Measurements from ENCODE around the gene EIF2B5. TPM values are rescaled to one million over a fixed set of nuclear protein-coding genes. Genes with fewer than 3 reads are reported as not detected.

The EIF2B5 gene
- polyA plus RNA-seq, 3 donors = 48.6 to 56.2 (median 49.6) TPM

DNA sequence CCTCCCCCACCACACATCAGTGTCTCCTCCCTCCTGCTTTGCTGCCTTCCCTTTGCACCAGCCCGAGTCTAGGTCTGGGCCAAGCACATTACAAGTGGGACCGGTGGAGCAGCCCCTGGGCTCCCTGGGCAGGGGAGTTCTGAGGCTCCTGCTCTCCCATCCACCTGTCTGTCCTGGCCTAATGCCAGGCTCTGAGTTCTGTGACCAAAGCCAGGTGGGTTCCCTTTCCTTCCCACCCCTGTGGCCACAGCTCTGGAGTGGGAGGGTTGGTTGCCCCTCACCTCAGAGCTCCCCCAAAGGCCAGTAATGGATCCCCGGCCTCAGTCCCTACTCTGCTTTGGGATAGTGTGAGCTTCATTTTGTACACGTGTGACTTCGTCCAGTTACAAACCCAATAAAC, 48.5 kb downstream of the EIF2B5 start:
- DNase-seq (ENCODE audit: extremely low read depth in 1 of 11, low read depth in 9 of 11, low spot score in 4 of 11) = no peak

GRCh38 chr3:184184546-184185230, 49.5 kb downstream of the EIF2B5 start:
- no peak for DNase-seq (ENCODE audit: extremely low read depth in 1 of 11, low read depth in 9 of 11, low spot score in 4 of 11)

DNA sequence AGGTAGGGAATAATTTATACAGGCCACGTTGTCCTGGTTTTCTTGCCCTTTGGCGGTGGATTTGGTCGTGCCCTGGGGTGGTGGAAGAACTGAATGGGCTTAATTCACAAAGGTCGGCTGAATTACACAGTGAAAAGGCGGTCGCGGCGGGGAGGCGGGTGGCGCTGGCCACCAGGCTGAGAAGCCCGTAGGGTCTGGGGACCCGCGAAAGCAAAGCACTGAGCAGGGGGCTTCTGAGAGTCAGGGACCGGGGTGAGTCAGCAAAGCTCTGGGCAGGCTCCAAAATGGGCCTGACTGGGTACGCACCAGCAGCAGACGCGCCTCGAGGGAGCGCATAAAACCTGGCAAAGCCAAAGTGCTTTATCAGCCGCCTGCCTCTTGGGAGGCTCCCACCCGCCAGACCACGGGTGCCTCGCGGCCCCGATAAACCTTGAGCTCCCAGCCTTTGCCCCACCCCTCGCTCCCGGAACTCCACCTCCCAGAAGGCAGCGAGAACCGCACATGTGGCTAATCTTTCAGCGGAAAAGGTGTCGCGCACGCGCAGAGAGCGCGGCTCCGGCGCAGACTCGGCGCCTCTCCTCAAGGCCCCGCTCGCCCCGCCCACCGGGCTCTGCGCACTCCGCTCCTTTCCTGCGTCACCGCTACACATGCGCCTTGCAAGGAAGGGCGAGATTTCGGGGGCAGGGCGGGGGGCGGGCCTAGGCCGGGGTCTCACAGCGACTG, 50.5 kb downstream of the EIF2B5 start:
- peak; percentile 98 to 100 (median 99) for DNase-seq (ENCODE audit: extremely low read depth in 1 of 11, low read depth in 9 of 11, low spot score in 4 of 11)

DNA sequence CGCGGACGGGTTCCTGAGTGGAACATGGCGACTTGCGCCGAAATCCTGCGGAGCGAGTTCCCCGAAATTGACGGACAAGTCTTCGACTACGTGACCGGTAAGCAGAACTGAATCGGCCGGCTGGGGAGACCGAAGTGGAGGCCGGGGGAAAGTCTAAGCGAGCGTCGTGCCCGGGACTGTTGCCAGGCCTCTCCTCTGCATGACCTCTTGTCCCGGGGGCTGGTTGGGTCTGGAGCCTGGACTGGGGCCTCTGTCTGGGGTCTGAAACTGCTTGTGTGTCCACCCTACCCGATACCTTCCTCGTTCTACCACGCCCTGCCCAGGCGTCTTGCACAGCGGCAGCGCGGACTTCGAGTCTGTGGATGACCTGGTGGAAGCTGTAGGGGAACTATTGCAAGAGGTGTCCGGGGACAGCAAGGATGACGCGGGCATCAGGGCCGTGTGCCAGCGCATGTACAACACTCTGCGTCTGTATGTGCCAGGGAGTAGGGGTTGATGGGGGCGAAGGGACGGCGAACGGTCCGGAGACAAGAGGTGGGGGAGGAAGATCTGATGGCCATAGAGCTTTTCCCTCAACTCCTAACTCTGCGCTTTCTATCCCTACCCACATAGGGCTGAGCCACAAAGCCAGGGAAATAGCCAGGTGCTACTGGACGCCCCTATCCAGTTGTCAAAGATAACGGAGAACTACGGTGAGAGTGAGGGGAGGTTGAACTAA, 51.2 kb downstream of the EIF2B5 start, which contains the start of gene ABCF3:
Gene ABCF3, plus strand, starts transcription at position 16 of the 718 bp plus-strand sequence. Its CDS starts 9 bp downstream, at position 25.
- DNase-seq (ENCODE audit: extremely low read depth in 1 of 11, low read depth in 9 of 11, low spot score in 4 of 11) = no peak

DNA sequence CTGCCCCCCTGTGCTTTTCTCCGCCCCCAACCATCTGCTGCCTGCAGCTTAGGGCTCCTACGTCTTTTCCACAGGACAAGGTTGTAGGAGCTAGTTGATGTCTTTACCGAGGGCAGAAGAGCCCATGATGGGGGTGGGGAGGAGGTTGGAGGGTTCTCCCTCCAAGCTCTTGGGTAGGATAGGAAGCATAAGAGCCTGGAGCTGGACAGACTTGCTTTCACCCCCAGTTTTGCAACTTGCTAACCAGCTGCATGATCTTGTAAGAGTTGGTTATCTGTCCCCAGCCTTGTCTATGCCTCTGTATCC, 51.7 kb downstream of the EIF2B5 start:
- DNase-seq (ENCODE audit: extremely low read depth in 1 of 11, low read depth in 9 of 11, low spot score in 4 of 11) = no peak

- no peak for DNase-seq (ENCODE audit: extremely low read depth in 1 of 11, low read depth in 9 of 11, low spot score in 4 of 11)
Measured at GRCh38 chr3:184188080-184188479, 52.9 kb downstream of the EIF2B5 start.

- DNase-seq (ENCODE audit: extremely low read depth in 1 of 11, low read depth in 9 of 11, low spot score in 4 of 11) = no peak
Measured at GRCh38 chr3:184189421-184189820, 54.3 kb downstream of the EIF2B5 start.

- DNase-seq (ENCODE audit: extremely low read depth in 1 of 11, low read depth in 9 of 11, low spot score in 4 of 11) = no peak
Measured at GRCh38 chr3:184192889-184193288, 57.7 kb downstream of the EIF2B5 start.

GRCh38 chr3:184193991-184194539, 58.9 kb downstream of the EIF2B5 start:
- no peak for DNase-seq (ENCODE audit: extremely low read depth in 1 of 11, low read depth in 9 of 11, low spot score in 4 of 11)

Other genes starting within 250 kb of the EIF2B5 start
- gene ABCC5, start 117.5 kb upstream of the EIF2B5 start, polyA plus RNA-seq (ENCODE audit: insufficient read length in 3 of 3) = 10 to 100 TPM; 49.7 to 75.7 (median 51.7) TPM
- not detected for gene HTR3D, start 103.6 kb upstream of the EIF2B5 start, polyA plus RNA-seq (ENCODE audit: insufficient read length in 3 of 3)
- not detected for gene HTR3C, start 82.3 kb upstream of the EIF2B5 start, polyA plus RNA-seq (ENCODE audit: insufficient read length in 3 of 3)
- gene HTR3E, start 38.3 kb upstream of the EIF2B5 start, polyA plus RNA-seq (ENCODE audit: insufficient read length in 3 of 3) = under 1 TPM in 1 of 3 donors, not detected in 2; 0.11 TPM
- gene DVL3, start 20.0 kb downstream of the EIF2B5 start, polyA plus RNA-seq (ENCODE audit: insufficient read length in 3 of 3) = 10 to 100 TPM; 65.4 to 89.1 (median 83.6) TPM
- 100 to 1,000 TPM; 329 to 372 (median 369) TPM for gene AP2M1, start 39.5 kb downstream of the EIF2B5 start, polyA plus RNA-seq (ENCODE audit: insufficient read length in 3 of 3)
- gene ABCF3, start 50.8 kb downstream of the EIF2B5 start, polyA plus RNA-seq (ENCODE audit: insufficient read length in 3 of 3) = 10 to 100 TPM; 57.6 to 71.1 (median 60.9) TPM
- gene VWA5B2, start 94.2 kb downstream of the EIF2B5 start, polyA plus RNA-seq (ENCODE audit: insufficient read length in 3 of 3) = 1 to 10 TPM; 1.3 to 2.7 (median 1.8) TPM
- 10 to 100 TPM; 29.2 to 38.1 (median 35.1) TPM for gene ALG3, start 113.6 kb downstream of the EIF2B5 start, polyA plus RNA-seq (ENCODE audit: insufficient read length in 3 of 3)
- gene EEF1AKMT4, start 114.3 kb downstream of the EIF2B5 start, polyA plus RNA-seq (ENCODE audit: insufficient read length in 3 of 3) = 1 to 10 TPM; 2.2 to 3.2 (median 3.0) TPM
- under 1 TPM in 2 of 3 donors, not detected in 1; 0.17 to 0.33 TPM for gene CAMK2N2, start 126.2 kb downstream of the EIF2B5 start, polyA plus RNA-seq (ENCODE audit: insufficient read length in 3 of 3)
- gene ECE2, start 140.7 kb downstream of the EIF2B5 start, polyA plus RNA-seq (ENCODE audit: insufficient read length in 3 of 3) = not detected
- 100 to 1,000 TPM; 210 to 252 (median 223) TPM for gene PSMD2, start 163.9 kb downstream of the EIF2B5 start, polyA plus RNA-seq (ENCODE audit: insufficient read length in 3 of 3)
- 100 to 1,000 TPM; 171 to 242 (median 221) TPM for gene EIF4G1, start 179.2 kb downstream of the EIF2B5 start, polyA plus RNA-seq (ENCODE audit: insufficient read length in 3 of 3)
- 10 to 100 TPM in 2 of 3 donors, 1 to 10 TPM in 1; 9.7 to 17.2 (median 12.9) TPM for gene FAM131A, start 202.2 kb downstream of the EIF2B5 start, polyA plus RNA-seq (ENCODE audit: insufficient read length in 3 of 3)
- 10 to 100 TPM in 2 of 3 donors, 1 to 10 TPM in 1; 9.7 to 14.0 (median 11.5) TPM for gene CLCN2, start 226.2 kb downstream of the EIF2B5 start, polyA plus RNA-seq (ENCODE audit: insufficient read length in 3 of 3)
- gene POLR2H, start 226.4 kb downstream of the EIF2B5 start, polyA plus RNA-seq (ENCODE audit: insufficient read length in 3 of 3) = 100 to 1,000 TPM in 1 of 3 donors, 10 to 100 TPM in 2; 87.2 to 115 (median 91.0) TPM
- gene THPO, start 242.8 kb downstream of the EIF2B5 start, polyA plus RNA-seq (ENCODE audit: insufficient read length in 3 of 3) = 1 to 10 TPM; 1.8 to 2.4 (median 2.0) TPM
- 10 to 100 TPM; 10.5 to 19.0 (median 14.2) TPM for gene CHRD, start 244.7 kb downstream of the EIF2B5 start, polyA plus RNA-seq (ENCODE audit: insufficient read length in 3 of 3)

All from renal cortex interstitium (tissue), 11 donors.